Kidney glomerular epithelial cell (primary cell): ENCODE measurements around the gene PSME3.

Source experiments
- DNase-seq: peaks from one replicate; lab custom pipeline; 2025; lab: John Stamatoyannopoulos, UW

Gene PSME3

GRCh38 chr17:42832934-42833766 lies at the start of gene PSME3:
Gene PSME3, plus strand, starts transcription at chr17:42833397. Its CDS starts 235 bp downstream, at chr17:42833632.
- peak; percentile 83 for DNase-seq

GRCh38 chr17:42783791-42784138 lies 49.4 kb upstream of the PSME3 start:
- DNase-seq, result no peak

- DNase-seq, result no peak
Observed at GRCh38 chr17:42784409-42784808, 48.8 kb upstream of the PSME3 start.

- DNase-seq, result no peak
Observed at GRCh38 chr17:42784811-42785592, 48.2 kb upstream of the PSME3 start.

GRCh38 chr17:42787266-42787665 lies 45.9 kb upstream of the PSME3 start:
- DNase-seq, result no peak

- DNase-seq, result no peak
Observed at GRCh38 chr17:42791948-42792347, 41.2 kb upstream of the PSME3 start.

- no peak for DNase-seq
Observed at GRCh38 chr17:42792545-42792944, 40.7 kb upstream of the PSME3 start.

GRCh38 chr17:42795061-42795460 lies 38.1 kb upstream of the PSME3 start:
- DNase-seq, result no peak

- no peak for DNase-seq
Observed at GRCh38 chr17:42795465-42795864, 37.7 kb upstream of the PSME3 start.

GRCh38 chr17:42796066-42796758 lies 37.0 kb upstream of the PSME3 start:
- DNase-seq, result no peak

GRCh38 chr17:42797067-42798007 lies 35.9 kb upstream of the PSME3 start:
- DNase-seq, result no peak

GRCh38 chr17:42798011-42798382 lies 35.2 kb upstream of the PSME3 start:
- DNase-seq, result no peak

- DNase-seq, result peak; percentile 79
Observed at GRCh38 chr17:42798383-42799380, 34.5 kb upstream of the PSME3 start, which contains the start of the genes CNTD1 and COA3. Gene CNTD1, plus strand, starts transcription at chr17:42798861. Its CDS starts 207 bp downstream, at chr17:42799068. Gene COA3, minus strand, starts transcription at chr17:42798704. Its CDS starts 23 bp downstream, at chr17:42798681.

GRCh38 chr17:42803074-42803883 lies 29.9 kb upstream of the PSME3 start:
- no peak for DNase-seq

- DNase-seq, result no peak
Observed at GRCh38 chr17:42804918-42805367, 28.3 kb upstream of the PSME3 start.

GRCh38 chr17:42806249-42806648 lies 26.9 kb upstream of the PSME3 start:
- no peak for DNase-seq

GRCh38 chr17:42809250-42809649 lies 23.9 kb upstream of the PSME3 start:
- peak; percentile 33 for DNase-seq

- DNase-seq, result no peak
Observed at GRCh38 chr17:42814633-42815399, 18.4 kb upstream of the PSME3 start.
